Osteoblast (primary cell): ENCODE measurements around the gene OR10G7. TPM values are rescaled to one million over a fixed set of nuclear protein-coding genes. Genes with fewer than 3 reads are reported as not detected.

ENCODE experiments used
- DNase-seq: peaks from one replicate; pipeline ENCODE4 v3.0.0; 2011; ENCODE audit warnings: low spot score, mixed read lengths; ENCODE audit not compliant: insufficient read length; ENCODE audit errors: missing footprints
- H2AFZ ChIP-seq: 2 replicates; pipeline ENCODE4 v1.6.0; 2011; ENCODE audit warnings: mild to moderate bottlenecking, low read length
- H3K27ac ChIP-seq: 2 replicates; pipeline ENCODE4 v1.5.1; 2011; ENCODE audit warnings: mild to moderate bottlenecking, low read depth, low read length, moderate library complexity
- H3K27me3 ChIP-seq: 2 replicates; pipeline ENCODE4 v1.6.0; 2012; ENCODE audit warnings: mild to moderate bottlenecking, control low read depth, inconsistent platforms, low read length, moderate library complexity; ENCODE audit not compliant: insufficient read depth
- H3K36me3 ChIP-seq: 2 replicates; pipeline ENCODE4 v1.5.1; 2011; ENCODE audit warnings: mild to moderate bottlenecking, low read length, control low read depth, moderate library complexity; ENCODE audit not compliant: insufficient read depth
- H3K4me1 ChIP-seq: 2 replicates; pipeline ENCODE4 v1.5.1; 2011; ENCODE audit warnings: mild to moderate bottlenecking, low read length, control low read depth, moderate library complexity; ENCODE audit not compliant: insufficient read depth
- H3K4me2 ChIP-seq: 2 replicates; pipeline ENCODE4 v1.6.0; 2011; ENCODE audit warnings: mild to moderate bottlenecking, low read length; ENCODE audit not compliant: insufficient read depth
- H3K4me3 ChIP-seq: fragments of 200-600 bp; sonication (generic); 3 replicates; pipeline ENCODE4 v1.5.1; 2012; ENCODE audit warnings: mild to moderate bottlenecking, low read length, inconsistent platforms; ENCODE audit not compliant: insufficient read depth
- H3K79me2 ChIP-seq: 2 replicates; pipeline ENCODE4 v1.6.0; 2012; ENCODE audit warnings: mild to moderate bottlenecking, low read length, control low read depth, inconsistent platforms; ENCODE audit not compliant: insufficient read depth
- H3K9me3 ChIP-seq: 2 replicates; pipeline ENCODE4 v1.5.1; 2011; ENCODE audit warnings: low read depth, low read length, control low read depth
- H4K20me1 ChIP-seq: 2 replicates; pipeline ENCODE4 v1.6.0; 2012; ENCODE audit warnings: mild to moderate bottlenecking, low read length, control low read depth; ENCODE audit not compliant: insufficient read depth
- total RNA-seq: library from RNA; depleted of rRNA; stranded (reverse); fragments of >200 nt; gene quantifications from 2 replicates; pipeline ENCODE4 v1.2.3, GENCODE V29; 2012
- TF ChIP-seq, protein P1 (sequence below): IDR thresholded peaks from 2 replicates; pipeline ENCODE4 v1.5.1; 2011; ENCODE audit warnings: mild to moderate bottlenecking, low read depth, low read length, moderate library complexity; ENCODE audit errors: extremely low read depth

The OR10G7 gene
- total RNA-seq, 1 donor: not detected

GRCh38 chr11:124068601-124069110 is 27.5 kb upstream of the OR10G7 start:
- no peaks in the 10 kb centered on the region for H3K36me3 ChIP-seq

DNA sequence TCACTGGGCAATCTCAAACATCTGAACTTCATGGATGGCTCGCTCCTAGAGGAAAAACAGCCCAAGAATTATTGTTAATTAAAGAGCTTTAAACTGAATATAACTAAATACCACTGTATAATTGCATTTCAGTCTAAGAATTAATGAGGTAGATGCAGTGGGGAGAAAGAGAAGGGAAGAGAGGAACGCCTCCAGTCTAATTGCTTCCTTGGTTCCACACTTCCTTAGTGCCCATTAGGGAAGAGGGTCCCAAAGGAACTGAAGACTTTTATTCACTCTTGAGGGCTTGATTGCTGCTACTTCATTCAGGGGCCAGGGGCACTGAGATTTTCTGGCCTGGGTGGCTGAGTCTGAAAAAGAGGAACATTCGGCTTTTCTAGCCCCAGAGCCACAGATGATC is 11.8 kb upstream of the OR10G7 start:
- H3K79me2 ChIP-seq: no peaks in the 10 kb centered on the region
- DNase-seq: peak; percentile 3
- H3K4me1 ChIP-seq: no peaks in the 10 kb centered on the region
- H3K36me3 ChIP-seq: no peaks in the 10 kb centered on the region
- TF ChIP-seq, protein P1, sequence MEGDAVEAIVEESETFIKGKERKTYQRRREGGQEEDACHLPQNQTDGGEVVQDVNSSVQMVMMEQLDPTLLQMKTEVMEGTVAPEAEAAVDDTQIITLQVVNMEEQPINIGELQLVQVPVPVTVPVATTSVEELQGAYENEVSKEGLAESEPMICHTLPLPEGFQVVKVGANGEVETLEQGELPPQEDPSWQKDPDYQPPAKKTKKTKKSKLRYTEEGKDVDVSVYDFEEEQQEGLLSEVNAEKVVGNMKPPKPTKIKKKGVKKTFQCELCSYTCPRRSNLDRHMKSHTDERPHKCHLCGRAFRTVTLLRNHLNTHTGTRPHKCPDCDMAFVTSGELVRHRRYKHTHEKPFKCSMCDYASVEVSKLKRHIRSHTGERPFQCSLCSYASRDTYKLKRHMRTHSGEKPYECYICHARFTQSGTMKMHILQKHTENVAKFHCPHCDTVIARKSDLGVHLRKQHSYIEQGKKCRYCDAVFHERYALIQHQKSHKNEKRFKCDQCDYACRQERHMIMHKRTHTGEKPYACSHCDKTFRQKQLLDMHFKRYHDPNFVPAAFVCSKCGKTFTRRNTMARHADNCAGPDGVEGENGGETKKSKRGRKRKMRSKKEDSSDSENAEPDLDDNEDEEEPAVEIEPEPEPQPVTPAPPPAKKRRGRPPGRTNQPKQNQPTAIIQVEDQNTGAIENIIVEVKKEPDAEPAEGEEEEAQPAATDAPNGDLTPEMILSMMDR: no peak
- no peaks in the 10 kb centered on the region for H3K27me3 ChIP-seq
- H4K20me1 ChIP-seq: no peaks in the 10 kb centered on the region
- H3K27ac ChIP-seq: no peak overlapping the region
- no peaks in the 10 kb centered on the region for H3K9me3 ChIP-seq
- H3K4me3 ChIP-seq: no peak overlapping the region
- H3K4me2 ChIP-seq: no peak overlapping the region
- no peak overlapping the region for H2AFZ ChIP-seq

More at GRCh38 chr11:124068601-124069110, 27.5 kb upstream of the OR10G7 start:
- H3K79me2 ChIP-seq: no peaks in the 10 kb centered on the region
- H4K20me1 ChIP-seq: no peaks in the 10 kb centered on the region
- no peak overlapping the region for H3K27ac ChIP-seq
- no peak overlapping the region for H3K4me2 ChIP-seq
- no peaks in the 10 kb centered on the region for H3K27me3 ChIP-seq
- H2AFZ ChIP-seq: no peak overlapping the region
- H3K4me3 ChIP-seq: no peak overlapping the region
- TF ChIP-seq, protein P1: no peak
- H3K9me3 ChIP-seq: no peaks in the 10 kb centered on the region
- no peaks in the 10 kb centered on the region for H3K4me1 ChIP-seq
- DNase-seq: no peak

DNA sequence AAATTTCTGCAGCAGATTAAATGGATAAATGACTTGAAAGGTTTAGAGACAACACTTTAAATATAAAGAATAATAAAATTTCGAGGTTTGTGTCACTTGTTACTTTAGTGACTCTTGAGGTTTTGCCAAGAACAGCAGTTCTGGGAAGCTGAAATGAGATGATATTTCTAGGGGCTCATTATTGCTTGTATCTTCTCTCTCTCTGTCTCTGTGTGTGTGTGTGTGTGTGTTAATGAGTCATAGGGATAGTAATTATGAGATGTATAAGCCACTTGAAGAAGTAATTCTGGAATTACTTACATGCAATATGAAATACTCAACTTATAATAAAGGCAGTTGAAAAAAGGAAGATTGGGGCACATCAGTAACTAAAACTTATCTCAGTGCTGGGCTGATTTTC is 9.6 kb upstream of the OR10G7 start:
- no peak overlapping the region for H3K4me2 ChIP-seq
- H4K20me1 ChIP-seq: no peaks in the 10 kb centered on the region
- H3K4me1 ChIP-seq: no peaks in the 10 kb centered on the region
- H2AFZ ChIP-seq: no peak overlapping the region
- no peaks in the 10 kb centered on the region for H3K79me2 ChIP-seq
- no peaks in the 10 kb centered on the region for H3K27me3 ChIP-seq
- DNase-seq: no peak
- H3K4me3 ChIP-seq: no peak overlapping the region
- no peaks in the 10 kb centered on the region for H3K36me3 ChIP-seq
- TF ChIP-seq, protein P1: no peak
- no peaks in the 10 kb centered on the region for H3K9me3 ChIP-seq
- no peak overlapping the region for H3K27ac ChIP-seq

DNA sequence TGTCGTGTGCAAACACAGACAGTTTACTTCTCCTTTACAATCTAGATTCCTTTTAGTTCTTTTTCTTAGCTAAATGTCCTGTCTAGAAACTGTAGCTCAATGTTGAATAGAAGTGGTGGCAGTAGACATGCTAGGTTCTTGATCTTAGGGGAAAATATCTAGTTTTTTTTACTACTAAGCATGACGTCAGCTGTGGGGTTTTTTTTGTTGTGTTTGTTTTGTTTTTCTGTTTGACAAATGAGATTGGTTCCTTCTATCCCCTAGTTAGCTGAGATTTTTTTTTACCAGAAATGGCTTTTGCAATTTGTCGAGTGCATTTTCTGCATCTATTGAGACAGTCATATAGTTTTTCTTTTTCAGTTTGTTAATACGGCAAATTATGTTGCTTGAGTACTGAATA is 2.3 kb upstream of the OR10G7 start:
- TF ChIP-seq, protein P1: no peak
- Histone ChIP-seq H3K9me3 (no peaks in the 10 kb centered on the region), H3K27me3 (no peaks in the 10 kb centered on the region), H3K4me2 (no peak overlapping the region), H4K20me1 (no peaks in the 10 kb centered on the region), H3K4me1 (no peaks in the 10 kb centered on the region), H3K27ac (no peak overlapping the region), H3K79me2 (no peaks in the 10 kb centered on the region), H3K4me3 (no peak overlapping the region), H3K36me3 (no peaks in the 10 kb centered on the region), H2AFZ (no peak overlapping the region)
- no peak for DNase-seq
